SK-N-MC (cell line): Measurements from ENCODE around the gene SLC43A2.

Experiments used
- EZH2 ChIP-seq: fragments of 200-600 bp; sonication (generic); IDR thresholded peaks from one replicate; pipeline ENCODE4 v1.6.1; 2017; ENCODE audit warnings: antibody characterized with exemption
- POLR2AphosphoS5 ChIP-seq: IDR thresholded peaks from 2 replicates; pipeline ENCODE4 v1.6.1; 2012; ENCODE audit warnings: mild to moderate bottlenecking, low read depth, low read length, borderline replicate concordance

GRCh38 chr17:1624650-1625049, 4.0 kb downstream of the SLC43A2 start:
- no peak for TF ChIP-seq EZH2
- TF ChIP-seq POLR2AphosphoS5, result no peak
